GM21390 (cell line): ENCODE data around the gene ADORA1.

Source experiments
- ATAC-seq: cut with Tn5 transposase; IDR thresholded peaks from one replicate; pipeline ENCODE4 v1.9.1; 2021; ENCODE audit not compliant: unreplicated experiment

Gene ADORA1

DNA sequence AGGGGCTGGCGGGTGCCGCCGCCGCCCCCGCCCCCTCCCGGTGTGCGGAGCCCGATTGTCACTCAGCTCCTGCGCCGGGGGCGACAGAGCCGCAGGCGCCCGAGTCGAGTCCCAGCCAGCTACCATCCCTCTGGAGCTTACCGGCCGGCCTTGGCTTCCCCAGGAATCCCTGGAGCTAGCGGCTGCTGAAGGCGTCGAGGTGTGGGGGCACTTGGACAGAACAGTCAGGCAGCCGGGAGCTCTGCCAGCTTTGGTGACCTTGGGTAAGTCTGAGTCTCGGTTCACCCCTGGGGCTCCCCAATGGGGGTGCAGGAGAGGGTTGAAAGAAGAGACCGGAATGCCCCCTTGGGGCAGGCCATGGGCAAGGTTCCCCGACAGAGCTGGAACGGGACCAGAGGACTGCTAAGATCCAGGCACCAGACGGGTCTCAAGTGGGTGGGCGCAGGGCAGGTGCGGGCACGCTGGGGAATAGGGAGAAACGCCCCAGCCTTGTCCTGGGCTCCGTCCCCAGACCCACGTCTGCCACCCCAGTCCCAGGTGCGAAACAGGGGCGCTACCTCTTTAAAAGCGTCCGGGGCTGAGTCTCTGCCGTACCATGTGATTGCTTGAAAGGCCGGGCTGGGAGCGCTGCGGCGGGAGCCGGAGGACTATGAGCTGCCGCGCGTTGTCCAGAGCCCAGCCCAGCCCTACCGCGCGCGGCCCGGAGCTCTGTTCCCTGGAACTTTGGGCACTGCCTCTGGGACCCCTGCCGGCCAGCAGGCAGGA lies at the start of gene ADORA1:
Gene ADORA1 (plus strand): TSS at position 61 of the 765 bp plus-strand sequence. CDS start 1,116 bp downstream, outside the sequence.
- no peak for ATAC-seq

DNA sequence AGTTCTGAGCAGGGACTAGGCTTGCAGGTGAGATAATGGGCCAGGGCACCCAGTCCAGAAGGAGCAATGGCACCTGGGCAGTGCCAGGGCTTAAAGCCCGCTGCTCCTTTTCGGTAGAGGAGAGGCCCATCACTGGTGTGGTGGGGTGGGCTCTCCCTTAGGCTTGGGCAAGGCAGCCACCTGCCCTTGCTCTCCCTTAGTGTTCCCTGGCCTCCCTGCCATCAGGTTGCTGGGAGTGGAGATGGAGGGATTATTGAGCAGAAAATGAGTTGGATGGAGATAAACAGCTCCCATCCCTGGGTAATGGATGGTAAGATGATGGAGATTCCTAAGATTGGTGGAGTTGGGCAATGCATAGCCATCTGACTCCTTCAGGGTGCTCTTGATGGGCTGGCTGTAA lies 49.6 kb upstream of the ADORA1 start:
- ATAC-seq = no peak

GRCh38 chr1:203078478-203078877 lies 49.0 kb upstream of the ADORA1 start:
- ATAC-seq = no peak

GRCh38 chr1:203080456-203080855 lies 47.1 kb upstream of the ADORA1 start:
- ATAC-seq = no peak

GRCh38 chr1:203081465-203082230 lies 45.9 kb upstream of the ADORA1 start:
- no peak for ATAC-seq

DNA sequence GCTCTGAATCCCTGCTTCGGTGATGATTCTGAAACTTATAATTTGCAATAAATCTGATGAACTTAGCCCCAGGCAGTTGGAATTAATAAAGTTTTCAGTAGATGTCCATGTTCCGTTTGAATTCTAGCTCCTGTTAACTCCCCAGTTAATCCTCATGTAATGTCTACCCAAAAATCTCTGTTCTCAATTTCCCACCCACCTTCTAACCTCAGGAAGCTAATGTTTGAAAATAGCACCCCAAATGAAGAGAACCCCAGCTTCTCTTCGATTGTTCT lies 45.4 kb upstream of the ADORA1 start:
- no peak for ATAC-seq

GRCh38 chr1:203082571-203083462 lies 44.7 kb upstream of the ADORA1 start:
- no peak for ATAC-seq

GRCh38 chr1:203083463-203083921 lies 44.0 kb upstream of the ADORA1 start:
- ATAC-seq = no peak

DNA sequence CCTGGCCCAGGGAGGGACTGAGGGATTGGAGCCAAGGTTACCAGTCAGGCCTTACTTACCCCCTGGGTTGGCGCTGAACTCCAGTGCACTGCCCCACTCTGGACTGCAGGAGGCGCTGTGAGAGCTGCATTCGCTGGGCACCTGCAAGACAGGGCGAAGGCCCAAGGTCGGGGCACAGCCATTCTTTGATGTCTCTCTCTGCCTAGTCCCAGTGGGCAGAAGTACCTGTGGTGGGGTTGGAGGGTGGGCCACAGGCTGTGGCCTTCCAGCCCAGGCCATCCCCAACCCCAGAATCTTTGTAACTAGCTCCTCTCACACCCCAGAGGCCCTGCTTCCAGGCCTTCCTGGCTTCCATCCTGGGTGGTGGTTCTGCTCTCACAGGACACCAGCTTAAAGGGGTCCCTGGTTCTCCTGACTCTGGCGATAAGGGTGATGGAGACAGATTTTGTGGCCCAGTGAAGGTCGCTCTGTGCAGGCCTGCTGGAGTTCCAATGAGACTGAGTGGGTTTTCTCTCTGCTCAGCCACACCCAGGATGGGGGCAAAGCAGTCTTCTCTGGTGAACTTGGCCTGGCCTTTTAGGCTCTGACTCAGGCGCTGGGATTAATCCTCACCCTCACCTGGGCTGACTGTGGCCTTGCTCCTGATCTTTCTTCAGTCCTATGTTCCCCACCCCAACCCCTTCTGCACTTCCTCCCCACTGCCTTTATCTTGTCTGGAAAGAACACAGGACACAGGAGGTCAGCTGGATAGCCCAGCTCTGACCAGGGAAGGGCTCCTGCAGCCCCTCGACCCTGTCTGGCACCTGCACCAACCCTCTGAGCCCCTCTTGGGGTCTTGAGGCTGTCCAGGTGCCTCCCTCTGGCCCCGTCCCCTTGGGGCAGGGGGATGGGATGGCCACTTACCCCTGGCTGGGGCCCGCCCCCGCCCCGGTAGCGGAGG lies 42.7 kb upstream of the ADORA1 start:
- ATAC-seq = no peak

DNA sequence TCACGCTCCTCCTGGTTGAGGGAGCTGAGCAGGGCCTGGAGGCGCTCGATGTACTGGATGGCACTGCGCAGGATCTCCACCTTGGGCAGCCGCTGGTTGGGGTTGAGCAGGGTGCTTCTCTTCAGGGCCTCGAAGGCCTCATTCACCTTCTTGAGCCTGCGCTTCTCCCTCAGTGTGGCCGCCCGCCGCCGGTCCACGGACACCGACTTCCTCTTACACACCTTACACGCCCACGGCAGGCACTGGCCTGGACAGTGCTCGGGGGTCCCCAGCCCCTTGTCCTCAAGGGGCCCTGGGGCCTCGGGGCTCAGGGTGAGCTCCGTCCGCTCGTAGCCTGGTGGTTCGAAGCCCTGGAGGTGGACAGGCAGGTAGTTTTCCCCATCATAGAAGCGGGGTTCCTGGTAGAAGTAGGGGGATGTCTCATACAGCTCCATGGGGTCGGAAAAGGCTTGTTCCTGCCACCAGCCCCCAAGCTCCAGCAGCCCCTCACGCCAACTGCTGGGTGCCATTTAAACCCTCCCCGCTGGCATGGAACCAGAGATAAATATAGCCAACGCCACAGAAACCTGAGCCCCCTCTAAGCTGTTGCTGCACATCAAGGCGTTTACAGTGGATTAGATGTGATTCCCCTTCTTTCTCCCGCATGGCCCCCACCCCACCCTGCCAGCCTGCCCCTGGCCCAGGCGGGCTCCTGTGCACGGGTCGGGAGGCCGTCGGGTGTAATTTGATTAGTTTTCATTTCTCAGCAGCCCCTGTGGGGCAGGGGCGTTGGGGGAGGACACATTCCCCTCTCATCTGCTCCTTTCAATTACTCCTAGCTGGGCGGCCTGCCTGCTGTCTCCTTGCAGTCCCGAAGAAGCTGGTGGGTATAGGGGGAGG lies 41.8 kb upstream of the ADORA1 start, which contains the start of gene MYOG:
Gene MYOG (minus strand): TSS at position 485 of the 879 bp plus-strand sequence. CDS start 51 bp downstream, at position 434.
- no peak for ATAC-seq

- no peak for ATAC-seq
Observed at GRCh38 chr1:203086992-203087763, 40.3 kb upstream of the ADORA1 start.

DNA sequence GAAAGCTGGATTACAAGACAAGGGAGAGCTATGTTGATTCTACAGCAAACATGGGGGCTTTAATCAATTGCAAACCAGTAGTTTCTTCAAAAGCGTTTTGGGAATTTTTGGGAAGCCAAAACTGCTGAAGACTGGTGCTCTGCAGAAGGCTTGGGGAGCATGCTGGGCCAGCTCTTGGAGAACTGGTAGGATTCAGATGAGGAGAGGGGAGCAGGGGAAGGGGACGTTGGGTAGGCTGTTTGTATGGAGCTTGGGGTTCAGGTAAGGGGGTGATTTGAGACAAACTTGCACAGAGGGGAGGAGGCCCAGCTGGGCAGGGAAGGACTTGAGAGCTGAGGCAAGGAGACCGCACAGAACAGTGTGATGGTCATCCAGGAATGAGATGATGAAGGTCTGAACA lies 39.1 kb upstream of the ADORA1 start:
- no peak for ATAC-seq

GRCh38 chr1:203089001-203089650 lies 38.4 kb upstream of the ADORA1 start:
- no peak for ATAC-seq

DNA sequence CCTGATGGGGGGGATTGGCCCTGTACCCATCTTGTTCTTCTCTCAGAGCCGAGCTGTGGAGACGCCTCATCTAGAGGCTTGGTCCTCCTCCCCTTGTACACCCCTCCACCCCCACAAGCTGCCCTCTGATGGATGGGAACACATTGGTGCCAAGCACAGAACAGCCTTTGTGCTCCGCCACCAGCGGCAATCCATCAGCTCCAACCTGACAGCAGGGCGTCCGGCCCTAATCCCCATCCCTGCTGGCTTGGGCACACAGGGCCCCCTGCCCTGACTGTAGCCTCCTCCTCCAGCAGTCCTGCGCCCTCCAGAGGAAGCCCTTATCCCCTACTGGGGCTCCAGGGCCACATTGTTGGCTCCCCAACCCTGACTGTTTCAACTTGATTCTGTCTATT lies 37.9 kb upstream of the ADORA1 start:
- ATAC-seq = no peak

DNA sequence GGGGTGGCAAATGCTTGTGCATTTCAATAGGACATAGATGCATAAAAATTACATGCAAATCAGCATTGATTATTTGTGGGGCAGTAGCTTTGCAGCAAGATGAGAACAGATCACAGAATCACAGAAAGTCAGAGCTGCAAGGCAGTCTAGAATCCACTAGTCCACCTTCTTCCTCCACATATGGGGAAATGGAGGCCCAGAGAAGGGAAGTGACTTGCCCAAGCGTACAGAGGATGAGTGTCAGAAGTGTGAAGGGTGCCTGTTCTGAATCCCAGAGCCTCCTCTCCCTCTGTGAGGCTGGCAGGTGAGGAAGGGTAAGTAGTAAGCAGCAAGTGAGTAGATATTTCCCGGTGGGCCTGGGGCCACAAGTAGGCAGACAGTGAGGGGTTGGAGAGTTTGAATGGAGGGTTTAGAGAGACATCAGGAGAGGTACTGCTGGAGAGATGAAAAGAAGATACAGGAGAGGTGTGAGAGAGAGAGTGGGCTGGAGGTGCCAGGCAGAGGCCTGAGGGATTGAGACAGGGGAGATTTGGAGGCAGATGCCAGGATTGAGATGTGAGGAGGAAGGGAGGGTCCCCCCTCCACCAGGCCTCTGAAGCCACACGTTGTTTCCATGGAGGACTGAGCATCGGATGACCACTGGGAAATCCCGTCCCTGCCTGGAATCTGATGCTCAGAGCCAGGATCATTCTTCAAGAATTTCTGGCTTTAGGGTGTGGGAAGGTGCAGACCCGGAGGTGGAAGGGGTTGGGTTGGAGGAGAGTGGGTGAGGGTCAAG lies 36.9 kb upstream of the ADORA1 start:
- no peak for ATAC-seq

DNA sequence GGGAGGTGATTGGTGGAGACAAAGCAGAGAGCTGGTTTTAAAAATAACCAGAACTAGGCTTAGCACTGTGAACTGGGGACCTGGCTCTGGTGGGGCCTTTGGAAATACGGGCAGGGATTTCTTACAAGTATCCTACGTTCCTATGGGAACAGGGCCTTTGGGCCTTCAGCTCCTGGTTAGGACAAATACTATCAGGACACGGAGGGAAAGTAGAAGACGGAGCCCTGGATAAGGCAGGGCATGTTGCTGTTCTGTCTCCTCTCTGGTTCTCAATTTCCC lies 36.4 kb upstream of the ADORA1 start:
- ATAC-seq = no peak

DNA sequence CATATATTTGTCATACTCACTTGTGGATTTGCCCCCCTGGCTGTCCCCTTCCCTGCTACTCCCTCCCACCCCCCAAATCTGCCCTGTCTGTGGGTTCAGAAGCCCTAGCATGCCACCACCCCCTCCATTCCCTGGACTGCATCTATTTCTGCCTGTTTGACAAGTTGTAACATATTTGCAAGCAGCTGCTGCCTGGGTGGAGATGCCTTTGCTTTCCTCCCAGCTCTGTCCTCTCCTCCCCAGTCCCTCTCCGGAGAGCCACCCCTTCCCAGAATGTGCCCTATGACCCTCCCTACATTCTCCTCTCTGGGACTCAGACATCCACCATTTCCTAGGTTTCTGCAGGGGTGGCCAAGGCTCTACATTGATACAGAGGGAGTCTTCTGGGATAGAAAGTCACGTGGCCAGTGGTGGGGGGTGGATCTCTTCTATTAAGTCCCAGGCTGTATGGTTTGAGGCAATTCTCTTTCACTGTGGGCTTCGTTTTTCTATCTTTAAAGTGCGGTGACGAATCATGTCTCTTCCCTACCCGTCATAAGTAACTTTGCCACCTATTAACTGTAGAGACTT lies 35.7 kb upstream of the ADORA1 start:
- ATAC-seq = no peak
